ENCODE data around the gene OR8A1. TPM values are rescaled to one million over a fixed set of nuclear protein-coding genes. Genes with fewer than 3 reads are reported as not detected.

The OR8A1 gene
- total and polyA plus RNA-seq, 8 donors: 0.03 to 0.04 (median 0.03) TPM; not detected in 4

DNA sequence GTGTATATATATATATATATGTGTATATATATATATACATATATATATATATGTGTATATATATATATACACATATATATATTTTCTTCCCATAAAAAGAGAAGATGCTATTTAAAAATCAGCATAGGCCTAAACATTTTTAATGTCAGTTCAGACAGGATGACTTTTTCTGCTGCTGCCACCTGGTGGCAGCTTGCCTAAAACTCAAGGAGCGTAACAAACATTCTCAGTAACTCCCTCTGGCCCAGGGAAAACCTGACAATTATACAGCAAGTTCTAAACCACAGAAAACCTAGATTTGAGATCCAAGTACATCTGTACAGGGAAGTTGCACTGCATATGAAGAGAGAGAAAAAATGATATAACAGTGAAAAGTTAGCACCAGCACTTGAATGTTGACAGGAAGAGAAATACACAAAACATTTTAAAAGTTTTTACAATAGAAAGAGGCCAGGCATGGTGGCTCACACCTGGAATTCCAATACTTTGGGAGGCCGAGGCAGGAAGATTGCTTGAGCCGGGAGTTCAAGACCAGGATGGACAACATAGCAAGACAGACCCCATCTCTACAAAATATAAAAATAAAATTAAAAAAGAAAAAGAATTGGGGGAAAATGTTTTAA, 16.6 kb downstream of the OR8A1 start:
- DNase-seq (peak in 3 of 4 donors; percentile 40 to 81 (median 44)), ATAC-seq (peak; percentile 52)
- Histone ChIP-seq H3K9me3 (no peaks in the 10 kb centered on the region), H3K36me3 (no peaks in the 10 kb centered on the region), H3K4me3 (no peak overlapping the region), H3K4me1 (no peaks in the 10 kb centered on the region), H3K27me3 (no peaks in the 10 kb centered on the region), H3K27ac (no peak overlapping the region)
- intact Hi-C loops (cut with DNase I): no loop called here
- TF ChIP-seq, protein P1, sequence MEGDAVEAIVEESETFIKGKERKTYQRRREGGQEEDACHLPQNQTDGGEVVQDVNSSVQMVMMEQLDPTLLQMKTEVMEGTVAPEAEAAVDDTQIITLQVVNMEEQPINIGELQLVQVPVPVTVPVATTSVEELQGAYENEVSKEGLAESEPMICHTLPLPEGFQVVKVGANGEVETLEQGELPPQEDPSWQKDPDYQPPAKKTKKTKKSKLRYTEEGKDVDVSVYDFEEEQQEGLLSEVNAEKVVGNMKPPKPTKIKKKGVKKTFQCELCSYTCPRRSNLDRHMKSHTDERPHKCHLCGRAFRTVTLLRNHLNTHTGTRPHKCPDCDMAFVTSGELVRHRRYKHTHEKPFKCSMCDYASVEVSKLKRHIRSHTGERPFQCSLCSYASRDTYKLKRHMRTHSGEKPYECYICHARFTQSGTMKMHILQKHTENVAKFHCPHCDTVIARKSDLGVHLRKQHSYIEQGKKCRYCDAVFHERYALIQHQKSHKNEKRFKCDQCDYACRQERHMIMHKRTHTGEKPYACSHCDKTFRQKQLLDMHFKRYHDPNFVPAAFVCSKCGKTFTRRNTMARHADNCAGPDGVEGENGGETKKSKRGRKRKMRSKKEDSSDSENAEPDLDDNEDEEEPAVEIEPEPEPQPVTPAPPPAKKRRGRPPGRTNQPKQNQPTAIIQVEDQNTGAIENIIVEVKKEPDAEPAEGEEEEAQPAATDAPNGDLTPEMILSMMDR (IDR thresholded peaks at IDR 0.05): peak; percentile 44 to 58

DNA sequence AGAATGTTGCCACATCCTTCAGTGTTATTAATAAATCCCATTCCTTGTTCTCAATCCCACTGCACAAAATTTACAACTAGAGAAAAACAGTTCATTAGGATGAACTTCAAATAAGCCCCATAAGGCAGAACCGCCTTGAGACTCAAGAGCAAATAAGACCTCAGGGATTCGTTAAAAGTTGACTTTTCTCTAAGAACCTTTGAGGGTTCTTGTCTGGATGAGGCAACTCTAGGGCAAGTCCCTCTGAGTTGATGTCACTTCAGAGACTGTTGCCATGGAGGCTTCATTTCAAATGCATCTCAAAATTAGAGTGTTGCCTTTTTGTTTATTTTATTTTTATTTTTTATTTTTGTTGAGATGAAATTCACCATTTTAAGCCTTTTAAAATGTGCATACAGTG, 21.6 kb downstream of the OR8A1 start:
- no peaks in the 10 kb centered on the region for H3K4me1 ChIP-seq
- no peak overlapping the region for H3K4me3 ChIP-seq
- H3K27ac ChIP-seq: no peak overlapping the region
- DNase-seq: peak in 1 of 4 donors; percentile 22
- TF ChIP-seq, protein P1 (IDR thresholded peaks at IDR 0.05): no peak
- ATAC-seq: peak; percentile 83
- H3K36me3 ChIP-seq: no peaks in the 10 kb centered on the region
- no peaks in the 10 kb centered on the region for H3K27me3 ChIP-seq
- intact Hi-C loops (cut with DNase I): no loop called here
- H3K9me3 ChIP-seq: no peaks in the 10 kb centered on the region

DNA sequence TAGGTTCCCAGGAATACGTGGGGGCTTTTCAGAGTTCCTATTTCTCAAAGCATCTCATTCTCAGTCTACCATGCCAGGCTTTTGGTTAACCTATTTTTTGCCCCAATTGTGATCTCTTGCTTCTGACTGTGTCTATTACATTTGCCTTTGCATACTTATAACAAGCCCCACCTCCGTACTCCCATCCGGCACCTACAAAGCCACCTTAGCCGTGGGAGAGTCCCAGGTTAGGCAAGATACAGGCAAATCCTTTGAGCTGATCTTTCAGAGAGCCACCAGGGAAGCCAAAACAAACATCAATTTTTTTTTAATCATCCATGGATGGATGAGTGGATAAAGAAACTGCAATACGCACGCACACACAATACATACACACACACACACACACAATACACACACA, 22.8 kb downstream of the OR8A1 start:
- ATAC-seq (peak; percentile 27), DNase-seq (no peak)
- Histone ChIP-seq H3K9me3 (no peaks in the 10 kb centered on the region), H3K4me3 (no peak overlapping the region), H3K4me1 (no peaks in the 10 kb centered on the region), H3K27ac (no peak overlapping the region), H3K27me3 (peaks cover under 1 to 6% of the 10 kb centered on the region in 2 donors), H3K36me3 (no peaks in the 10 kb centered on the region)
- intact Hi-C loops (cut with DNase I): no loop called here
- TF ChIP-seq, protein P1 (IDR thresholded peaks at IDR 0.05): no peak

DNA sequence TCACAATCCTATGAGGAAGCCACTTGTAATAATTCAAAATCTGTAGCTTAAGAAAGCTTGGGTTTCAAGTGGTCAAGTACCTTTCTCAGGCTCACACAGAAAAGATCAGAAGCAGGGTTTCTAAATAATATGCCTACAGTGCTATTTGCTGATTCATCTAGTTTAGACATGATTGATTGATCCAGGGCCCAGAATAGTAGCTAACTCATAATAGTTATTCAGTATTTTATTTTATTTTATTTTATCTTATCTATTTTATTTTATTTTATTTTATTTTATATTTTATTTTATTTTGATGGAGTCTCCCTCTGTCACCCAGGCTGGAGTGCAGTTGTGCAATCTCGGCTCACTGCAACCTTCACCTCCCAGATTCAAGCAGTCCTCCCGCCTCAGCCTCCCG, 25.5 kb downstream of the OR8A1 start:
- intact Hi-C loops (cut with DNase I): no loop called here
- no peaks in the 10 kb centered on the region for H3K4me1 ChIP-seq
- ATAC-seq: no peak

DNA sequence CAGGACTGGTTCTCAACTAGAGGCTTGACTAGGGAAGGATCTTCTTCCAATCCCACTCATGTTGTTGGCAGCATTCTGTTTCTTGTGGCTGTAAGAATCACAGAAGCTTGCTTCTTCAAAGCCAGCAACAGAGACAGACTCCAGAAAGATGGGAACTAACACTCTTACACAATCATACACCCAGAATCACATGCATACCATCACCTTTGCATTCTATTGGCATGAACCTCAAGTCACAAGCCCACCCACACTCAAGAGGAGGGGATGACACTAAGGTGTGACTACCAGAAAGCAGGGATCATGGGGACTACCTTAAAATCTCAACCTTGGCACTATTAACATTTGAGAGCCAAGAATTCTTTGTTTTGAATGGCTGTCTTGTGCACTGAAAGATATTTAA, 27.8 kb downstream of the OR8A1 start:
- no peak for DNase-seq

More for the DNA sequence above, 25.5 kb downstream of the OR8A1 start:
- no peak for DNase-seq
- H3K4me3 ChIP-seq: no peak overlapping the region
- no peaks in the 10 kb centered on the region for H3K9me3 ChIP-seq
- H3K27ac ChIP-seq: no peak overlapping the region
- TF ChIP-seq, protein P1 (IDR thresholded peaks at IDR 0.05): no peak
- H3K27me3 ChIP-seq: peaks cover 3 to 9% of the 10 kb centered on the region in 2 donors
- H3K36me3 ChIP-seq: no peaks in the 10 kb centered on the region

More for the DNA sequence above, 27.8 kb downstream of the OR8A1 start:
- H3K27me3 ChIP-seq: peaks cover 3 to 9% of the 10 kb centered on the region in 2 donors
- H3K4me3 ChIP-seq: no peak overlapping the region
- H3K27ac ChIP-seq: no peak overlapping the region
- H3K9me3 ChIP-seq: no peaks in the 10 kb centered on the region
- no peak for ATAC-seq
- no peaks in the 10 kb centered on the region for H3K4me1 ChIP-seq
- intact Hi-C loops (cut with DNase I): no loop called here
- H3K36me3 ChIP-seq: no peaks in the 10 kb centered on the region
- TF ChIP-seq, protein P1 (IDR thresholded peaks at IDR 0.05): no peak

Measured in left lung (tissue), 10 donors.